Stimulated activated CD4-positive, alpha-beta T cell treated with anti-CD3 and anti-CD28 coated beads, Interleukin-2, amount 100 ng/mL, for 48 hours (primary cell): Measurements from ENCODE around the gene SYT8.
"Not testable (repeated sequence)": the region's sequence is repeated elsewhere in the genome, so short reads cannot be mapped to it uniquely, and the experiment has no call there.

Source experiments
- DNase-seq, 2 donors: peaks; one replicate each; pipeline ENCODE4 v3.0.0-alpha.2; 2020

Gene SYT8

GRCh38 chr11:1875093-1875850 lies 40.5 kb downstream of the SYT8 start:
- no peak for DNase-seq

GRCh38 chr11:1875851-1876301 lies 41.1 kb downstream of the SYT8 start:
- DNase-seq, result not testable (repeated sequence)

GRCh38 chr11:1876361-1877063 lies 41.7 kb downstream of the SYT8 start:
- no peak for DNase-seq

- no peak for DNase-seq
Measured at GRCh38 chr11:1877211-1878136, 42.7 kb downstream of the SYT8 start.

GRCh38 chr11:1878137-1879031 lies 43.6 kb downstream of the SYT8 start:
- no peak for DNase-seq

GRCh38 chr11:1879342-1879940 lies 44.7 kb downstream of the SYT8 start:
- no peak for DNase-seq

- no peak for DNase-seq
Measured at GRCh38 chr11:1879941-1880720, 45.3 kb downstream of the SYT8 start.

- no peak for DNase-seq
Measured at GRCh38 chr11:1880746-1881441, 46.1 kb downstream of the SYT8 start.

GRCh38 chr11:1881442-1882264 lies 46.9 kb downstream of the SYT8 start:
- DNase-seq, result no peak

- peak; percentile 81 to 85 for DNase-seq
Measured at GRCh38 chr11:1882265-1883238, 47.8 kb downstream of the SYT8 start.

GRCh38 chr11:1883346-1884302 lies 48.8 kb downstream of the SYT8 start:
- no peak for DNase-seq

- no peak for DNase-seq
Measured at GRCh38 chr11:1884303-1884700, 49.5 kb downstream of the SYT8 start.

- DNase-seq, result not testable (repeated sequence)
Measured at GRCh38 chr11:1886551-1886950, 51.8 kb downstream of the SYT8 start.
